GM18508 (cell line): Measurements from ENCODE around the gene ZNF497.
A peak's percentile ranks its signal among the peaks of the same experiment; 100 is the strongest.
"Not testable (repeated sequence)": the region's sequence is repeated elsewhere in the genome, so short reads cannot be mapped to it uniquely, and the experiment has no call there.

Experiments used
- ATAC-seq: cut with Tn5 transposase; IDR thresholded peaks from one replicate; pipeline ENCODE4 v1.9.1; 2021; ENCODE audit warnings: moderate number of reproducible peaks; ENCODE audit not compliant: insufficient read depth, unreplicated experiment

The ZNF497 gene

DNA sequence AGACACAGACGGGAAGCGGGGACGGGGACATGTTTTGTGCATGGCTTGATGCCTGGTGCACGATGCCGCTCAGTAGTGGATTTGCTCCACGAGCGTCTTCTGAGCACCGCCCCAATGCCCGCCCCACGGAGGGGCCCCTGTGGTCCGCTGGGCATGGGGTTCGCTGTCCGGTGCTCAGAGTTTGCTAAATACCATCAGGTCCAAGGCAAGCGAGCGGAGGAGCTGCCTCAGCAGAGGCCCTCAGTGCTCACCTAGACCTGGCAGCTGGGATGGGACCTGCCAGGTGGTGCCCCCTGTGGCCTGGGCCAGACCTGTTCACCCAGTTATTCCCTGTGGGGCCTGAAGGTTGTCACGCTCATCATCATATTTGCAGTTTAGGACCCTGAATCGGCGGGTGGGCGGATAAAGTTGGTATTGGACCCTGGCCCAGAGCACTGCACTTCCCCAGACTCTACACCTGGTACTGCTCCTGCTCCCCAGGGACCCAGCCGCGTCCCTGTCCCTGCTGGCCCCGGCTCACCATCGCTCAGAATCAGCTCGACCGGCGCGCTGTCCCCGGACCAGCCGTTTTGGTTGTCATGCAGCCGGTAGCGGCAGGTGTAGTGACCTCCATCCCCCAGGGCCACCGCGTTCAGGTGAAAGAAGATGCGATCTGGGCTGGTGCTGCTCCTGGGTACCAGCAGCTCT, 11.5 kb downstream of the ZNF497 start:
- ATAC-seq: no peak

DNA sequence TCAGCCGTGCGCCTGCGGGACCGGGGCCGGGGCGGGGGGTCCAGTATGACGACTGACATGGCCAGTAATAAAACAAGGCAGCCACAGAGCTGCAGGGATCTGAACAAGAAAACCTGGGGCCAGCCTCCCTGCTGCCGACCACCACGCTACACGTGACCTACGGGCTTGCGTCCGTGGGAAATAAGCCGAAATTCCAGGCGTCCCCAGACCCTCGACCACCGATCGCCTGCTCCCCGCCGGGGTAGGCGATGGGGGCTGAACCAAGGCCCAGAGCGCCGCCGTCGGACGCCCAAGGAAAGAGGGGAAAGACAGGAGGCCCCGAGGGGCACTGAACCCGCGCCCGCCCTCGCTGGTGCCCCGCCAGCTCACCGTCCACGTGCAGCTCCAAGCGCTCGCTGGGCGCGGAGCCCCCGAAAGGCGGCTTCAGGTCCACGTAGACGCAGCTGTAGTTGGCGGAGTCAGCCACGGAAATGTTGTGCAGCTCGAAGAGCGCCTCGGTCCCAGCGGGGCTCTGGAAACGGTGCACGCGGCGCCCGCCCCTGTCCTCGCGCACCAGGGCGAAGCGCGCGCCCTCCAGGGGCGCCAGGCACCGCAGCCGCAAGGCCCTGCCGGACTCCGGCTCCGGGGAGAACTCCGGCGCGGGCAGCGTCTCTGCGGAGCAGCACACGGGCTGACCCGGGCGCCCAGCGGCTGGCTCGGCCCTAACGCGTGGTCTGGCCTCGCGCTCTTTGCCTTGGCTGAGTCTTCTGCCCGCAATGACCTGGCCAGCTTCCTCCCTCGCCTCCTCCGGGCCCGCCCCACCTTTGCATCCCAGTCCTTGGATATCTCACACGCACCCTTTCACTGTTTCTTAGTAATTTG, 12.3 kb downstream of the ZNF497 start:
- ATAC-seq: no peak

DNA sequence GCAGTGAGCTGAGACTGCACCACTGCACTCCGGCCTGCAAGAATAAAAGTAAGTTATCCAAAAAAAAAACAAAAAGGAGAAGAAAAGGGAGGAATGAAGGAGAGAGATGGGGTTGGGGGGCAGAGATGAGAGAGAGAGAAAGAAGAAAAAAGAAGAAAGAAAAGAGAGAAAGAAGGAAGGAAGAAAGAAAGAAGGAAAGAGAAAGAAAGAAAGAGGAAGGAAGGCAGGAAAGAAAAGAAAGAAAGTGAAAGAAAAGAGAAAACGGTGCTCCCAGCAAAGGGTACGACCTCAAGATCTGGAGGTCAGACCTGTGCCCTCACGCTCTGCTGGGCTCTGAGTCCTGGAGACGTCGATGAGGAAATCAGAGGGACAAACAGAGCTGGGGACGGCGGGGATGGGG, 13.0 kb downstream of the ZNF497 start:
- ATAC-seq: no peak

DNA sequence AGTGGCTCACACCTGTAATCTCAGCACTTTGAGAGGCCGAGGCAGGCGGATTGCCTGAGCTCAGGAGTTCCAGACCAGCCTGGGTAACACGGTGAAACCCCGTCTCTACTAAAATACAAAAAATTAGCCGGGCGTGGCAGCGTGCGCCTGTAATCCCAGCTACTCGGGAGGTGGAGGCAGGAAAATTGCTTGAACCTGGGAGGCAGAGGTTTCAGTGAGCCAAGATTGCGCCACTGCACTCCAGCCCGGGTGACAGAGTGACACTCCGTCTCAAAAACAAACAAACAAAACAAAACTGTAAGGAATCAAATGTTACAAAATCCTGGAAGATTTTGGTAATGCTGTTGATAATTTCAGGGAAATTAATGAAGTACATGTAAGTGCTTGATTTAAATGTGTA, 14.5 kb downstream of the ZNF497 start:
- ATAC-seq: not testable (repeated sequence)

DNA sequence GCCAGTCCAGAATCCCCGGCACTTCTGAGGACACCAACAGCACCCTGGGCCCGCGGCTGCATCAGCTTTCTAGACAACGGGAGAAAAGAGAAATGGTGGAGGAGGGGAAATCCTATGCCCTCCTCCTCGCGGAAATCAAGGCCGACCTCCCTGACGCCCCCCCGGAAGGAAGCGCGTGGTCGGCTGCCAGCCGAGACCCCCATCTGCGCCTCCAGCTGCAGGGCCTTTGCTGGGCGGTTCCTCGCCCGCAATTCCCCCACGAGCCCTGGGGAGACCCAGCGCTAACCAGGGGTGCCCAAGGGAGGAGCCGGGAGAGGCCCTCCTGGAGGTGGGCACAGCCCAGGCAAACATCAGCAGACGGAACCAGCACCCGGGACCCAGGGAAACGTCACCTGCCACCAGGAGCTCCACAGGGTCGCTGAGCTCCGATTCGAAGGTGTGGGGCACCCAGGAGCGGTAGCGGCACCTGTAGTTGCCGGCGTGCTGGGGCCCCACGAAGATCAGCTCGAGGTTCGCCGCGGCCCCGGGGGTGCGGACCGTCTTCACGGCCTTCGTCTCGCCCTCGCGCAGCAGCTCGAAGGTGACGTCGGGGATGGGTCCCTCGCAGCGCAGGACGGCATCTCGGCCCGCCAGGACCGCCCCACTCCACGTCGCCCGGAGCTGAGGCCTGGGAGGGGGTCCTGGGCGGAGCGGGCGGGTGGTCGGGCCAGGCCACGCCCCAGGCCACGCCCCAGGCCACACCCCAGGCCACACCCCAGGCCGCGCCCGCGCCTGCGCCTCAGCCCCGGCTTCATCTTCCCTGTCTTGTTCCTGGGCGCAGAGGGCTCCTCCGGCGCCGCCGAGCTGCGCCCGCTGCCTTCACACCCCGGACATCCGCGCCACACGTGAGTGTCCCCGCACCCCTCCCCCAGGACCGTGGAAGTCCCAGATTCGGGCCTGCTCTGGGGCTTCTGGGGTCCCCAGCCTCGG, 15.3 kb downstream of the ZNF497 start:
- no peak for ATAC-seq

DNA sequence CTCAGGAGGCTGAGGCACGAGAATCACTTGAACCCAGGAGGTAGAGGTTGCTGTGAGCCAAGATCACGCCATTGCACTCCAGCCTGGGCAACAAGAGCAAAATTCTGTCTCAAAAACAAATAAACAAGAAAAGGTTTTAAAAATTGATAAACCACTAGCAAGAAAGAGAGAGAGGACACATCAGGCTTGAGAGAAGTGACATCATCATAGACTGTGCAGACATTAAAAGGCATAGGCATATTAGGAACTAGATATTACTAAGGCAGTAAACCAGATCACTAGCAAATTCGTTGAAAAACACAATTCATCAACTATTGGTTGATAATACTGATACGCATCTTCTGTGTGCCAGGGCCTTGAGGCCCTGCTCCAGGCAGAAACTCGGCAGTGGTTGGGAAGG, 17.0 kb downstream of the ZNF497 start:
- no peak for ATAC-seq

DNA sequence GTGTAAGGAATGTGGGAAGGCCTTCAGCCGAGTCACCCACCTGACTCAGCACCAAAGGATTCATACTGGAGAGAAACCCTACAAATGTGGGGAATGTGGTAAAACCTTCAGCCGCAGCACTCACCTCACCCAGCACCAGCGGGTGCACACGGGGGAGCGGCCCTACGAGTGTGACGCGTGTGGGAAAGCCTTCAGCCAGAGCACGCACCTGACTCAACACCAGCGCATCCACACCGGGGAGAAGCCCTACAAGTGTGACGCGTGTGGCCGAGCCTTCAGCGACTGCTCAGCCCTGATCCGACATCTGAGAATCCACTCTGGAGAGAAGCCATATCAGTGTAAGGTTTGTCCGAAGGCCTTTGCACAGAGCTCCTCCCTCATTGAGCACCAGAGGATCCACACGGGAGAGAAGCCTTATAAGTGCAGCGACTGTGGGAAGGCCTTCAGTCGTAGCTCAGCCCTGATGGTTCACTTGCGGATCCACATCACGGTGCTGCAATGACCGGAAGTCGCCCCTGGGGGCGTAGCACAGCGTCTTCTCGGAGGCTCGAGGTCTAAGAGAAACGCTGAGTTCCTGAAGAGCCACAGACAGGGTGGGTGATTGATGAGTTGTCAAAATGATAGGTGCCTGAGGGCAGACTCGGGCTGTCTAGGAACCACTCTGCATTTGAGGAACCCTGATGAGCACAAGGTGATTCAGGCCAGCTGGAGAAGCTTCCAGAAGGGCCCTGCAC, 23.6 kb downstream of the ZNF497 start:
- ATAC-seq: no peak

DNA sequence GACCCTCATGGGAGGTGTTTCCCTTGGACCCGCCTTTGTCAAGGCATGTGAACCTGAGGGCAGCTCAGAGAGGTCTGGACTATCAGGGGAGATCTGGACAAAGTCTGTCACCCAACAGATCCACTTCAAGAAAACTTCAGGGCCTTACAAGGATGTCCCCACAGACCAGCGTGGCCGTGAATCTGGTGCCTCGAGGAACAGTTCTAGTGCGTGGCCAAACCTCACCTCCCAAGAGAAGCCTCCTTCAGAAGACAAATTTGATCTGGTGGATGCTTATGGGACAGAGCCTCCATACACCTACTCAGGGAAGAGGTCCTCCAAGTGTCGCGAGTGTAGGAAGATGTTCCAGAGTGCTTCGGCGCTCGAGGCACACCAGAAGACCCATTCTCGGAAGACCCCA, 24.2 kb downstream of the ZNF497 start:
- no peak for ATAC-seq

DNA sequence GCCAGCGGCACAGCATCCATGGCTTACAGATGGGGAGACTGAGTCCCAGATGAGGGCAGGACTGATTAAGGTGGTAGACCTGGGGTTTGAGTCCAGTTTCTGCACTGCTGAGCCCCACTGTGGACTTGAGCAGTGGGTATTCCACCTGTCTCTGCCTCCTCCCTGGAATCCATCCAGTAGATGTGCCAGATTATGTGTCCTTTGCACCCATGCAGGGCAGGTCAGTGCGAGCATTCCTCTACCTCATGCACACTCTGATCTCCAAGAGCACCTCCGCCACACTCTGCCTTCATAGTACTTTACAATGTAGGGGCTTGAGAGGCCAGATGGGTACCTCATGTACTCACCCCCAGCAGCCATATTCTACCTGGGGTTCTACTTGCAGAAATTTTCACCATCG, 25.7 kb downstream of the ZNF497 start:
- no peak for ATAC-seq

DNA sequence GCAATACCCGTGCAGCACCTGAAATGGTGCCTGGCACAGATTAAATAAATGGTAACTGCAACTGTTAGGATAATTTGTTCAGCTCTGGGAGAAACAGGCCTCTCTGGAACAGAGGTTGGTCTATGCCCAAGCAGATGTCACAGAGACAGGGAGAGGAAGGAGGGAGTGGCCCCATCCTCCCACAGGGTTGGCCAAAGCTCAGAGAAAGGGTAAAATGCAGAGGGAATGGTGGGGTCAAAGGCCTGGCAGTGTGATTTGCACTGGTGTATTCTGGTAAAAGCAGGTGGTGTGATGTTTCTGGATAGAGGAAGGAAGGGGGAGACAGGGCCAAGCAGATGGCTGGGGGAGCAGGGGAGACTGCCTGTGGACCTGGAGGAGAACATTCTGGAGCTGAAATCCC, 26.3 kb downstream of the ZNF497 start:
- ATAC-seq: no peak

DNA sequence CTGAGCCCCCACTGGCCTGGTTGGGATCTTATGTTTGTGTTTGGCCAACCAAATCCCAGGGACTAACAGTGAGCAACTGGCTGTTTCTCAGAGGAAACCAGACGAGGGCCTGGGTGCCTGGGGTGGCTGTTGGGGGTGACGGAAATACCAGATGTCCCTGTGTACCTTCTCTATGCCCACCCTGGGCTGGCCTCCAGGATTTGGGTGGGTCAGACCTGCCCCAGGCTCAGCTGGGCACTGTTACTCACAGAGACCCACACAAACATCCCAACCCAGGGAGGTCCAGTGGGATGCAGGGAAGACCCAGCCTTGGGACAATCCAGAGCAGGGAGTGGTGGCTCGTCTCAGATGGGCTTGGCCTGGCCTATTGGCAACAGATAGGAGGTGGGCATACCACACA, 26.9 kb downstream of the ZNF497 start:
- ATAC-seq: no peak

DNA sequence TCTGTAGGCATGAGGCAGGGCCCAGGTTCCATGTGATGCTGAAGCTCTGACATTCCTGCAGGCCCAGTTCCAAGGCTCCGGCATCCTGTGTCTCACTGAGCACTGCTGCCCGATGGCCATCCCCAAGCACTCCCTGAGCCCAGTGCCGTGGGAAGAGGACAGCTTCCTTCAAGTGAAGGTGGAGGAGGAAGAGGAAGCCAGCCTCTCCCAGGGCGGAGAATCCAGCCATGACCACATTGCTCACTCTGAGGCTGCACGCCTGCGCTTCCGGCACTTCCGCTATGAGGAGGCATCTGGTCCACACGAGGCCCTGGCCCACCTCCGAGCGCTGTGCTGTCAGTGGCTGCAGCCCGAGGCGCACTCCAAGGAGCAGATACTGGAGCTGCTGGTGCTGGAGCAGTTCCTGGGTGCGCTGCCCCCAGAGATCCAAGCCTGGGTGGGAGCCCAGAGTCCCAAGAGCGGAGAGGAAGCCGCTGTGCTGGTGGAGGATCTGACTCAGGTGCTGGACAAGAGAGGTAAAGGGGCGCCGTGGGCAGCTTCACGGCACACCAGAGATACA, 27.8 kb downstream of the ZNF497 start:
- ATAC-seq: no peak

DNA sequence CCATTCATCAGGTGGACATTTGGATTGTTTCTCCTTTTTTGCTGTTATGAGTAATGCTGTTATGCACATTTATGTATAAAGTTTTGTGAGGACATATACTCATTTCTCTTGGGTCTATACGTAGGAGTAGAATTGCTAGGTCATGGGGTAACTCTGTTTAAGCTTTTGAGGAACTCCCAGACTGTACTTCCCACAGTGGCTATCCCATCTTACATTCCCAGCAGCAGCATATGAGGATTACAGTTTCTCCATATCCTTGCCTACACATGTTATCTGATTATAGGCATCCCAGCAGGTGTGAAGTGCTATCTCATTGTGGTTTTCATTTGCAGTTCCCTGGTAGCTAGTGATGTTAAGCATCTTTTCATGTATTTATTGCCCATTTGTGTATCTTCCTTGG, 29.9 kb downstream of the ZNF497 start:
- ATAC-seq: no peak

DNA sequence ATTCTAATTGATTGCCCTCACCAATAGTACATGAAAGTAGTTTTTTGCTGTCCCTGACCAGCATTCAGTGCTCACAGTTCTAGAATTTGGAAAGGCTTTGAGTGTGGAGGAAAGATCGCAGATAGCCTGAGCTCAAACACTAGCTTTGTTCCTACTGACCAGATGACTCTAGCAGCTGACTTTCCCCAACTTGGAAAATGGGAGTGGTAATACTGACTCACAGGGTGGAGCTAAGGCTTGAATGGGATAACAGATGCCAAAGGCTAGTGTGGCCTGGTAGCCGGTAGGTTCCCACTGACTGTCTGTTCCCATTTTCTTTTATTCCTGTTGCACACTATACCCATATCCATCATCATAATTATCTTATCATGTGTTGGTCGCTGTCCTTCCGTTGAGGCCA, 32.1 kb downstream of the ZNF497 start:
- ATAC-seq: no peak

DNA sequence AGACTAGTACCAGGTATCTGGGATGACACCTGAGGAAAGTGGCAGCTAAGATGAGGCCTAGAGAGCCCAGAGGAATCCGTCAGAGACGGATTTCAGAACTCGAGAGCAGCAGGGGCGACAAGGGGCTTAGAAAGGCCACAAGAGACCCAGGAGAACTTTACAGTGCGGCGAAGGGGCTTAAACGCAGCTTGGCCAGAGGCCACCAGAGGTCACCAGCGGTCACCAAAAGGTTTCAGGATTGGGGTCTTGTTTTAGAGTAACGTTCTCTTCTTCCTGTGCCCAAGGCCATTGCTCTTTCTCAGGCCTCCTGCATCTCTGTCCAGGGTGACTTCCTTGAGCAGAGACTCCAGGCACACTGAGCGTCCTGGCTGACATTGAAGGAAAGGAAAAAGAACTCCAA, 33.6 kb downstream of the ZNF497 start:
- no peak for ATAC-seq

DNA sequence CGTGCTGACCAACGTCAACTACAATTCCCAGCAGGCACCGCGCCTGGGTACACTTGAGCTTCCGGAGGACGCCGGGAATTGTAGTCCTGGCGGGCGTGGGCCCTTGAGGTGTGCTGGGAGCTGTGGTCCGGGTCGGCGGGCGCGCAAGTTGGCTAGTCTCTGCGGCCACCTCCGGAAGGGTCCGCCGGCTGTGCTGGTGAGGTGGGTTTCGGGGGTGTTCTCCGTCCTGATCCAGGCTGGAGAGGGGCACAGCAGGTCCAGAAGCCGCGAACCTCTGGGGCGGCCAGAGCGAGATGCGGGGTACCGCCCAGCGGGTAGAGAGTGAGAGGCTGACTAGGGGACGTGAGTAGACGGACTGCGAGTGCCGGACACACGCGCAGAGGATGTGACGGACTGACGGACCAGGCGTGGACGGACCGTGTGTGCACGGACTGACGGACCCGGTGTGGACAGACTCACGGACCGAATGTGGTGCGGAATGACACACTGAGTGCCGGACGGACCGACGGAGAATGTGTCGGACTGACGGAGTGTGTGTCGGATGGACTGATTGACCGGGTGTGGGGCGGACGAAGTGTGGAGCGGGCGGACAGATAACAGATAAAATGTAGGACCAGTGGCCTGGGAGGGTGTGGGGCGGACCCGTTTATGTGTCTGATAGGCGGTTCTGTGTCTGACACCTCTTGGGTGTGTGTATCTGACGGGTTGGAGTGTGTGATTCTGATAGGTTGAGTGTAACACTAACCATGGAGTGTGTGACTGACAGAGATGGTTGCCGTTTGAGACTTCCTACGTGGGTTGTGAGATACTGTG, 35.4 kb downstream of the ZNF497 start, which contains the start of gene ZSCAN22:
ZSCAN22 (plus strand) TSS at position 81 of the 813 bp plus-strand sequence. CDS start 7,809 bp downstream, outside the sequence.
- ATAC-seq: peak; percentile 74

DNA sequence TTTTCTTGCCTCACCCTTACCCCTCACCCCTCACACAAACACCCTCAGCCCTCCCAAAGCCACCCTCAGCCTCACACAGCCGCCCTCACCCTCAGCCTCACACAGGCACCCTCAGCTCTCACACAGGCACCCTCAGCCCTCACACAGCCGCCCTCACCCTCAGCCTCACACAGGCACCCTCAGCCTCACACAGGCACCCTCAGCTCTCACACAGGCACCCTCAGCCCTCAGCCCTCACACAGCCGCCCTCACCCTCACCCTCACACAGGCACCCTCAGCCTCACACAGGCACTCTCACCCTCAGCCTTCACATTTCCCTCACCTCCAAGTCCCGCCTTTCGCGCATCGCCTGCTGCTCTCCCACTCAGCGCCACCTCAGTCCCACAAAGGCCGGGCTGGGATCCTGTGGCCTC, 36.0 kb downstream of the ZNF497 start:
- no peak for ATAC-seq

DNA sequence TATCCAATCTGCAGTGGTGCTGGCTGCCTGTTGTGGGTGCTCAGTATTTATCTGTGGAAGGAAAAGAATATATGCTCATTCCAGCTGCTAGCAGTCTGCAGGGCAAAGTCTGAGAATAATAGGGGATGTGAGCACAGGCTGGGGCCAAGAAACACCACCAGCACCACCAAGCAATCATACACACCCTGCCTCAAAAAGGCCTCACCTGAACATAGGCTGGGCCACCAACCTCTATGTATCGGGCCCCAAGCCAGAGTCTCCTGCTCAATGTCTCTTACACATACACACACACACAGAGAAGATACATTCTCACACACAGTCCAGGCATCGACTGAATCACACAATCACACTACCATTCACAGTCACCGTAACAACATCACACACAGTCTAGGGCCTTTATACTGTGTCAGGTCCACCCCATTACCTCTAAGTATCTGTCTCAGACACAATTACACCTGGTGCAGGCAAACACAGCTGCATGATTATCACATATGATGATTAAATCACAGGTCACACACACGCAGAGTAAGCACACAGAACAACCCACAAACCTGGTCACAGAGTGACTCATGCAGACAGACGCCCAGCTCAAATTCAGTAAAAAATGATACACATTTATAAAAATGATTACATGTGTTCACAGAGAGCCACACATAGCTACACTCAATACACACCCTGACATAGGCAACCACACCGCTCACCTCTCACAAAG, 37.1 kb downstream of the ZNF497 start:
- ATAC-seq: no peak
